Measurements from ENCODE around the gene KCNC1.

KCNC1 gene

GRCh38 chr11:17738151-17738973, 3.8 kb downstream of the KCNC1 start:
- no peak for DNase-seq (ENCODE audit: low spot score)

- DNase-seq (ENCODE audit: low spot score) = no peak
Observed at GRCh38 chr11:17739945-17740338, 5.4 kb downstream of the KCNC1 start.

DNA sequence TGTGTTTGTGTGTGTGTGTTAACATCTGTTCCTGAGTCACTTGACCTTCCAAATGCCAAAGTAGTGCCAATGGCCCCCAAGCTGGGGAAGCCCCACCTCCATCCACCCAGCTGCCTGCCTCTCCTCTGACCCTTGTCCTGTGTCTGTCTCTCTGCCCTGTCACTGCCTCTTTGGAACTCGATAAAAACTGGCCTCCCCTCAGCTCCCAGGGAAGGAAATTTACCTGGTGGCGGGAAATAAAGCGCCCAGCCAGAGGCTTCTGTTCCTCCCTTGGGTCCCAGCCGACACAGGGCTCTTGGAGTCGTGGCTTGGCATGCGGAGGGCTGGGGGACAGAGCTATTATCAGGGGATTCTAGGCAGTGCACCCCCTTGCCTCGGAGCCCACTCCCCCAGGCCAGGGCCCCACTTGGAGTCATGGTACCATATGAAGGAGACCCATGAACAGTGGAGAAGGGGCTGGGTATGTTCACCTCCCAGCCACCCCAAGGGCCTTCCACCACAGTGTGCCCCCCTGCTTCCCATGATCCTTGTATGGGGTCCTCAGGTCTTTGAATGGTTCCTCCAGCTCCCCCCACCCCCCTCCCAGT, 6.2 kb downstream of the KCNC1 start:
- no peak for DNase-seq (ENCODE audit: low spot score)

- DNase-seq (ENCODE audit: low spot score) = no peak
Observed at GRCh38 chr11:17741487-17741886, 6.9 kb downstream of the KCNC1 start.

DNA sequence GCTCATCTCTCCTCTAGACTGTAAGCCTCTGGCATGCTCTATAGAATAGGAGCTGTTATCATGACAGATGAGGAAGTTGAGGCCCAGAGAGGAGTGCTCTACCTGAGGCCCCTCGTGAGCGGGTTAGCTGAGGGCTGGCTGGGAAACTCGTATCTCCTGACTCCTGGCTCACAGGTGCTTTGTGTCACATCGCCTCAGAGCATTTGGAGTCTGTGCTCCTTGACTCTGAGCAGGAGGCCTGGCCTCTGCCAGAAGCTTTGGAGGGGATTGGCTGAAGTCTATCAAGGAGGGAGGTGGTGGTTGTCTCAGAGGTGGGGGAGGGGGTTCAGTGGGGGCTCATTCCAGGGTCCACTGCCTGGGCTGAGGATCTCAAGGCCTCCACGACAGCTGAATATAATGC, 7.4 kb downstream of the KCNC1 start:
- DNase-seq (ENCODE audit: low spot score) = no peak

DNA sequence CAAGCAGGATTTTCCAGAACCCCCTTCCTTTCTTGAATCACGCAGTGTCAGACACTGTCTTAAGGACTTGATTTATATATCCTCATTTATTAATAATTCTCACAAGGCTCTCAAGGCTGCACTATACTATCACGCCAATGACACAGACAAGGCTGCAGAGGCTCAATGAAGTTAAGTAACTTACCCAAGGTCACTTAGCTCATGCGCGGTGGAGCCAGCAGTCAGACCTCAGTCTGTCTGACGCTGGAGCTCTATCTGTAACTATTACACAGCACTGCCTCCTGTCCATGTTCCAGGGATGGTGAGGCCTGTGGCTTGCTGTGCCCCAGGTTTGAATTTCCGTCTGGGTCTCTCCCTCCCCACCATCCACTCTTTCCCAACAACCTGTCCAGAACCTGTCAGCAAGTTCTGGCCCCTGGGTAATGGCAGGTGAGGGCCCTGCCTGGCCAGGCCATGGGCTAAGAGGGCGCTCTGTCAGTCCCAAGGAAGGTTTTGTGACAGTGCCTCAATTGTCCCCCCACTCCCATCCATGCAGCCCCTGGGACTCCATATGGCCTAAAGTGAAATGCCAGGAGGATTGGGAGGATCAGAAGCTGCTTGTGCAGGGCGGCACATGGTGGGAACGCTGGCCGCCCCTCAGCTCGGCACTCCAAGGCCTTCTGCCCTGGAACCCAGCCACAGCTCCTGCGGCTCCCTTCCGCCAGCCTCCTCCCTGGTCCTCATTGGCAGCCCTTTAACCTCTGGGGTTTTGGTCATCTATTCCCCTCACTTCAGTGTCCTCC, 8.6 kb downstream of the KCNC1 start:
- no peak for DNase-seq (ENCODE audit: low spot score)

- DNase-seq (ENCODE audit: low spot score) = peak; percentile 20
Observed at GRCh38 chr11:17743808-17744119, 9.2 kb downstream of the KCNC1 start.

DNA sequence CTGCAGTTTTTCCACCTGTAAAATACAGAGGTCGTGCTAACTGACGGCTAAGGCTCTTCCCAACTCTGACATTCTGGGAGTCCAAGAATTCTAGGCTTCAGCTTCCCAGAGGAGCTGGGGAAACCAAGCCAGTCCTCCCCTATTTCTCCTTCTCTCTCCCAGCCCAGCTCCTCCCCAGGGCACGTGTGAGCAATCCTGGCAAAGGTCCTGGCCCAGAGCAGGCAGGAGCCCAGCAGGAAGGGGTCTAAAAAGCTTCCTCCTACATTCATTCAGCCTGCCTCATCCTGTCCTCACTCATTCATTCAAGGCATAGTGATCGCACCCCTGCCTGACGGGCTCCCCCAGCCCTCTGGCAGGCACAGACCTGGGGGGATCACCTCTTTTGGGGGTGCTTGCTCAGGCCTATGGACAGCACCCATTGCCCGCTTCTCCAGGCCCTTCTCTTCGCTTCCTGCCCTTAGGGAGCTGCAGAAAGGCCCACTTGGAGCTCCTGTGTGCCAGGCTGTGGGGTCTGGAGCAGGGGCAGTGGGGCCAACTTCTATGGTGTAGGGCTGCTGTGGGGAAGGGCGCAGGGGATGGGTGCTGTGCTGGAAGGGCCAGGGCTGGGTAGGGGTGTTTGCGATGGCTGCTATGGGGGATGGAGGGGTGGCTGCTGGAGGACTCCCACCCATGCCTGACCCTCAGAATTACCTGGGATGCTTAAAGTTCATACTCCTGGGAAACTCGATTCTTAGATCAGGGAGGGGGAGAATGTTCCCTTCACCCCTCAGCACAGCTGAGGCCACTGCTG, 9.8 kb downstream of the KCNC1 start:
- peak; percentile 13 for DNase-seq (ENCODE audit: low spot score)

DNA sequence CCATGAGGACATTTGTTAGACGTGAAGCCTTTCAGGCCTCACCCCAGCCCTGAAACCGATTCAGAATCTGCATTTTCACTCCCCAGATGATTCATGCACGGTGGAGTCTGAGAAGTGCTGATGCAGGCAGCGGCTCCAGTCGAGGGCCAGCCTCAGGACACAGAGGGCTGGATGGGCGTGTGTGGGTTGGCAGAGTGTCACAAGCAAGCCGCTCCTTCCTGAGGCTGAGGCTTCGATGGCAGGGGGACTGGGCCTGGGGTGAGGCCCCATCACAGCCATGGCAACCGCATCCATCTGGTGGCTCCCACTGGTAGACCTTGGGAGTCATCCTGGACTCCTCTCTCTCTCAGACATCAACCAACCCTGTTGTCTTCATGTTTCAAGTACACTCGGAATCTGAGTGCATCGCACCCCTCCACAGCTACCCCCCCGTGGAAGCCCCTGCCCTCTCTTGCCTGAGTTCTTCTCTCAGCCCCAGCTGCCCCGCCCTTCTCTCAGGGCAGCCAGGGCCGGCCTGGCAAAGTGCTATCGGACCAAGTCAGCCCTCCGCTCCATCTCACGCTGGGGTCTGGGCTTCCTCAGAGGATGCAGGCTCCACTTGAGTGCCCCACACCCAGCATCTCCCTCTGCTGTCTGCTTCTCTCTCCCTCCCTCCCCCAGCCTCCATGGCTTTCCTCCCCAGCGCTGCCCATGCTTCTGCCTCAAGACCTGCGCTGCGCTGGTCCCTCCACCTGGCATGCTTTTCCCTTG, 10.6 kb downstream of the KCNC1 start:
- no peak for DNase-seq (ENCODE audit: low spot score)

- DNase-seq (ENCODE audit: low spot score) = no peak
Observed at GRCh38 chr11:17746096-17746495, 11.5 kb downstream of the KCNC1 start.

GRCh38 chr11:17747131-17747955, 12.8 kb downstream of the KCNC1 start:
- no peak for DNase-seq (ENCODE audit: low spot score)

DNA sequence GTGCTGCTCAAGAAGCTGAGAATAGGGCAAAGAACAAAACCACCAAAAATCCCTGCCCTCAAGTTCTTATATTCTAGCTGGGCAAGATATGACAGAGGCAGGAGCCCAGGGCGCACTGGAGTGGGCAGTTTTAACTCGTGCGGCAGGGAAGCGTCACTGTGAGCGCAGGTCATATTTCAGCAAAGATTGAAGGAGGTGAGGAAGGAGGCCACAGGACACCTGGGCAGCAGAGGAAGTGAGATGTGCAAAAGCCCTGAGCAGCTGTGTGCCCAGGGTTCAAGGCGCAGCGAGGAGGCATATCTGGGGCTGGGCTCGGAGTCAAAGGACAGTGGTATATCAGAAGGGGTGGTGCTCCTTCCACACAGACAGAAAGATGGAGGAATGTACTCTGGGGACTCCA, 13.5 kb downstream of the KCNC1 start:
- DNase-seq (ENCODE audit: low spot score) = no peak

DNA sequence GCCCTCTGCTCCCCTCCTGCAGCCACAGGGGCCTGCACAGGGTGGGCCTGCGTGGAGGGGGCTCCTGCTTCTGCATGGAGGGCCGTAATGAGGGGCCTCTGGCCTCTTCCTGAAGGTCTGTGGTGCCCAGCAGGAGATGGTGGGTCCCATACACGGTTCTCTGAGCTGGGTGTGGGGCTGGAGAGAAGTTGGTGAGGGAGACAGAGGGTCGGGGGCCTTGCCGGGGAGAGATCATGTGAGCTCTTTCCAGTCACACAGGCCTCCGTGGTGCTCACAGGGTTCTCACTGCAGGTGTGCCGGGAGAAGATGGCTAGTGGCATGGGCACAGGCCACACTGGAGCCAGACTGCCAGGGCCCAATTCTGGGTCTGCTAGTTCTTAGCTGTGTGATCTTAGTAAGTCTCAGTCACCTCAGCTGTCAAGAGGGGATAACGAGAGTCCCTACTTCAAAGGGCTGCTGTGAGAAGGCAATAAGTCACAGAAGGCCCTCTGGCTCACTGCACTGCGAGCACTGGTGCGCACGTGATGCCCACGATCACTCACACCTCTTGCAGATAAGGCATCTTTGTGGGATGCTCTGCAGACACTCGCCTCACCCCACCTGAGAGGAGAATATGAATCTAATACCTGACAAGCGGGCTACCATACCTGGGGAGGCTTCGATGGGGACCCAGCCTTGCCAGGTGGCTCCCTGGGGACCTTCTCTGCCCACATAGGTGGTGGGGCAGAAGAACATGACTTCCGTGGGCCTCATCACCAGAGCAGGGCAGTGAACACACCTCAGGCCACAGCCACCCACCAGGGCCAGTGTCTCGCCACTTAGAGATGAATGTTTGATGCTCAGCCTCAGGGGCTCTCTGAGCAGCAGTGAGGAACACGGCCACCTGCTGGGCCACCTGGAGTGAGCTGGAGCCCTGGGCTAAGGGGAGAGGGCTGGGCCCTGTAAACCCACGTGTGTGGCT, 14.5 kb downstream of the KCNC1 start:
- no peak for DNase-seq (ENCODE audit: low spot score)

- no peak for DNase-seq (ENCODE audit: low spot score)
Observed at GRCh38 chr11:17750013-17750800, 15.6 kb downstream of the KCNC1 start.

DNA sequence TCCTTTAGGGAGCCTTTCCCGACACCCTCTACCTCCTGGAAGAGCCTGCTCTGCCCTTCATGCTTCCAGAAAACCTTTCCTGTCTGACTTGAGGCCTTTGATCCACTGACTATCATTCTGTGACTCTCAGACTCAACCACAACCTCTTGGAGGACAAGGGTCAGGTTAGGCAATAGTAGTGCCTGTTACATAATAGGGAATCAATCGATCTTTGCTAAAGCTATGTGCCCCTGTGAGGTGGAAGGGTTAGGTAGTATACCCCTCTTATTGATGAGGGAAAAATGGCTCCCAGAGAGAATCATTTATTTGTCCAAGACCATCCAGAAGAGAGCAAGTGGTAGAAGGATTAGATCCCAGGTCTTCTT, 16.2 kb downstream of the KCNC1 start:
- no peak for DNase-seq (ENCODE audit: low spot score)

- DNase-seq (ENCODE audit: low spot score) = no peak
Observed at GRCh38 chr11:17751558-17751957, 17.0 kb downstream of the KCNC1 start.

GRCh38 chr11:17752144-17752543, 17.6 kb downstream of the KCNC1 start:
- no peak for DNase-seq (ENCODE audit: low spot score)

DNA sequence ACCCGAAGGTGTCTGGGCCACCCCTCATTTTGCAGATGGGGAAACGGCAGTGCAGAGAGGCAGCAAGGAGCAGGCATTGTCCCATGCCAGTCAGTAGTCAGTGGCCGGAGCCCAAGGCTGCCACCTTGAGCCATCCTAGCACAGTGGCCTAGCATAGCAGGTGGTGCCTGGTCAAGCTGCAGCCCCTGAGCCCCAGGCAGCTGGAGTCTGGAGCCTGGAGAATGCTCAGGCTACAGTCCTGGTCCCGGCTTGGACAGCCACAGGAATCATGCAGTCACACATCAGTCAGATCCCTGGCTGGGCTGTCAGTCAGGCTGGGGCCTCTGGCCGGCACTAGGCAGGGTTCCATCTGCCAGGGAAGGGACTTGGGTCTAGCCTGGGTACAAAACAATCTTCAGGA, 18.6 kb downstream of the KCNC1 start:
- no peak for DNase-seq (ENCODE audit: low spot score)

- no peak for DNase-seq (ENCODE audit: low spot score)
Observed at GRCh38 chr11:17753641-17754040, 19.1 kb downstream of the KCNC1 start.
